GM18511 (cell line): ENCODE results near the gene CFC1B.
"Not testable (repeated sequence)": the region's sequence is repeated elsewhere in the genome, so short reads cannot be mapped to it uniquely, and the experiment has no call there.

ENCODE experiments used
- ATAC-seq: cut with Tn5 transposase; IDR thresholded peaks from one replicate; pipeline ENCODE4 v1.9.1; 2021; ENCODE audit warnings: mild to moderate bottlenecking, moderate library complexity; ENCODE audit not compliant: unreplicated experiment

Gene CFC1B

GRCh38 chr2:130556441-130556840 lies 35.4 kb downstream of the CFC1B start:
- not testable (repeated sequence) for ATAC-seq

GRCh38 chr2:130566165-130566564 lies 45.1 kb downstream of the CFC1B start:
- ATAC-seq, result not testable (repeated sequence)

- ATAC-seq, result not testable (repeated sequence)
Observed at GRCh38 chr2:130571929-130572328, 50.9 kb downstream of the CFC1B start.

- ATAC-seq, result not testable (repeated sequence)
Observed at GRCh38 chr2:130574230-130574629, 53.2 kb downstream of the CFC1B start.

GRCh38 chr2:130576209-130576784 lies 55.3 kb downstream of the CFC1B start:
- ATAC-seq, result not testable (repeated sequence)

GRCh38 chr2:130577559-130577958 lies 56.5 kb downstream of the CFC1B start:
- ATAC-seq, result not testable (repeated sequence)
